PC-9 (cell line): Measurements from ENCODE around the gene OPN1LW.

Source experiments
- EZH2 ChIP-seq: fragments of 200-600 bp; sonication (generic); IDR thresholded peaks from 2 replicates; pipeline ENCODE4 v1.8.0; 2017; ENCODE audit warnings: antibody characterized with exemption, low read depth
- TF ChIP-seq, protein P1 (sequence below): fragments of 200-600 bp; sonication (generic); conservative IDR thresholded peaks from 2 replicates; pipeline ENCODE4 v1.6.1; 2017; ENCODE audit warnings: mixed run types, antibody characterized with exemption, mild to moderate bottlenecking, moderate library complexity

DNA sequence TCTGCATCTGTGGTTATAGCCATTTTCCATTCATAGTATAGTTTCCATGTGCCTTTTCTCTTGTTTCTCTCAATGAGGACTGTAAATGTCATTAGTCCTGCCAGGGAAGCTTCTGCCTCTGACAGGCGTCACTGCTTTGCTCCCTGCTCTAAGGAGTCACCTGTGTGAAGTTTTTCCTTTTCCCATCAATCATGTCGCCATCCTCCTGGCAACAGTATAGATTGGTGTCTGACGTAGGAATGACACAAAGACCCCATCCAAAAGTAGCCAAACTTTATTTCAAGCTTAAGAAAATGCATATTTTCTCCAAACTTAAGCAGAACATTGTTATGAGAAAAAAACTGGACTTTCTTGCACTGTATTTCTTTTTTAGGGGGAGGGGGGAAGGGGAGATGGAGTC, 23.5 kb upstream of the OPN1LW start:
- no peak for TF ChIP-seq EZH2
- TF ChIP-seq, protein P1, sequence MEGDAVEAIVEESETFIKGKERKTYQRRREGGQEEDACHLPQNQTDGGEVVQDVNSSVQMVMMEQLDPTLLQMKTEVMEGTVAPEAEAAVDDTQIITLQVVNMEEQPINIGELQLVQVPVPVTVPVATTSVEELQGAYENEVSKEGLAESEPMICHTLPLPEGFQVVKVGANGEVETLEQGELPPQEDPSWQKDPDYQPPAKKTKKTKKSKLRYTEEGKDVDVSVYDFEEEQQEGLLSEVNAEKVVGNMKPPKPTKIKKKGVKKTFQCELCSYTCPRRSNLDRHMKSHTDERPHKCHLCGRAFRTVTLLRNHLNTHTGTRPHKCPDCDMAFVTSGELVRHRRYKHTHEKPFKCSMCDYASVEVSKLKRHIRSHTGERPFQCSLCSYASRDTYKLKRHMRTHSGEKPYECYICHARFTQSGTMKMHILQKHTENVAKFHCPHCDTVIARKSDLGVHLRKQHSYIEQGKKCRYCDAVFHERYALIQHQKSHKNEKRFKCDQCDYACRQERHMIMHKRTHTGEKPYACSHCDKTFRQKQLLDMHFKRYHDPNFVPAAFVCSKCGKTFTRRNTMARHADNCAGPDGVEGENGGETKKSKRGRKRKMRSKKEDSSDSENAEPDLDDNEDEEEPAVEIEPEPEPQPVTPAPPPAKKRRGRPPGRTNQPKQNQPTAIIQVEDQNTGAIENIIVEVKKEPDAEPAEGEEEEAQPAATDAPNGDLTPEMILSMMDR, result no peak
